B cell (primary cell): ENCODE results near the gene ARAP2. TPM values are rescaled to one million over a fixed set of nuclear protein-coding genes. Genes with fewer than 3 reads are reported as not detected.

Experiments used
- ATAC-seq: fragments of 200-7000 bp; cut with Tn5 transposase; one replicate; pipeline ENCODE4 v1.10.0; 2021; ENCODE audit warnings: low read depth, mild to moderate bottlenecking, moderate number of reproducible peaks, moderate library complexity
- CTCF ChIA-PET: fragments of 350-600 bp; sonication (Branson Sonifier 250); formaldehyde crosslinking; loops from one replicate; lab custom pipeline; 2021; ENCODE audit warnings: antibody characterized with exemption, inconsistent platforms; lab: Charles Lee
- POLR2A ChIA-PET: fragments of 350-600 bp; sonication (Branson Sonifier 250); formaldehyde crosslinking; loops from one replicate; lab custom pipeline; 2021; ENCODE audit warnings: antibody characterized with exemption; lab: Charles Lee
- DNase-seq: peaks from one replicate; pipeline ENCODE4 v3.0.0; 2013
- H2AFZ ChIP-seq: 2 replicates; pipeline ENCODE4 v1.6.1; 2012; ENCODE audit warnings: mild to moderate bottlenecking, low read depth, low read length; ENCODE audit not compliant: insufficient read depth, poor library complexity, severe bottlenecking
- H3K27ac ChIP-seq, 2 donors: 1 replicate in 1 of 2; 2 replicates in 1 of 2; pipeline ENCODE4 v1.5.1; 2012 to 2013; ENCODE audit warnings: low read length in 2 of 2, mild to moderate bottlenecking in 2 of 2, moderate library complexity in 1 of 2
- H3K27me3 ChIP-seq, 4 experiments: fragments of 200-600 bp in 1 of 4; sonication (generic) in 1 of 4; replicated peaks in 1 of 4; 1 replicate in 2 of 4; 2 replicates in 2 of 4; pipeline versions ENCODE4 v1.6.1 to v1.7.0; 2013 to 2016; ENCODE audit warnings: low read length in 3 of 4, mild to moderate bottlenecking in 2 of 4, mixed read lengths in 1 of 4, moderate library complexity in 1 of 4; ENCODE audit not compliant: insufficient read depth in 4 of 4, control insufficient read depth in 3 of 4; ENCODE audit errors: control extremely low read depth in 1 of 4
- H3K36me3 ChIP-seq, 2 experiments: replicated peaks in 1 of 2; 1 replicate in 1 of 2; 2 replicates in 1 of 2; pipeline versions ENCODE4 v1.6.1 to v1.7.1; 2013; ENCODE audit warnings: low read length in 1 of 2; ENCODE audit not compliant: insufficient read depth in 2 of 2, control insufficient read depth in 1 of 2; ENCODE audit errors: control extremely low read depth in 1 of 2, extremely low read depth in 1 of 2
- H3K4me1 ChIP-seq, 2 donors: fragments of 200-600 bp in 1 of 2; sonication (generic) in 1 of 2; 1 replicate in 1 of 2; 2 replicates in 1 of 2; pipeline versions ENCODE4 v1.5.1 to v1.6.1; 2013 to 2017; ENCODE audit warnings: low read length in 2 of 2; ENCODE audit not compliant: control insufficient read depth in 2 of 2, insufficient read depth in 2 of 2
- H3K4me2 ChIP-seq: replicated peaks from 2 replicates; pipeline ENCODE3; 2012; ENCODE audit warnings: mild to moderate bottlenecking, low read depth, low read length; ENCODE audit not compliant: poor library complexity, severe bottlenecking
- H3K4me3 ChIP-seq, 5 experiments: fragments of 200-600 bp in 1 of 5; sonication (generic) in 1 of 5; 1 replicate in 3 of 5; 2 replicates in 2 of 5; pipeline versions ENCODE4 v1.5.1 to v1.7.0; 2011 to 2016; ENCODE audit warnings: low read length in 4 of 5, mild to moderate bottlenecking in 4 of 5, low read depth in 2 of 5, control low read depth in 1 of 5, moderate library complexity in 1 of 5; ENCODE audit not compliant: insufficient read depth in 1 of 5; ENCODE audit errors: control extremely low read depth in 1 of 5, extremely low read depth in 1 of 5
- H3K79me2 ChIP-seq: fragments of 200-600 bp; sonication (generic); one replicate; pipeline ENCODE4 v1.6.0; 2016; ENCODE audit warnings: low read length; ENCODE audit not compliant: control insufficient read depth, insufficient read depth
- H3K9ac ChIP-seq: fragments of 200-600 bp; sonication (generic); 2 replicates; pipeline ENCODE4 v1.6.1; 2017; ENCODE audit warnings: mild to moderate bottlenecking, low read length, moderate library complexity
- H3K9me3 ChIP-seq, 3 donors: one replicate each; pipeline versions ENCODE4 v1.6.1 to v1.7.1; 2013; ENCODE audit warnings: low read length in 2 of 3; ENCODE audit not compliant: control insufficient read depth in 2 of 3, insufficient read depth in 1 of 3; ENCODE audit errors: control extremely low read depth in 1 of 3
- H4K20me1 ChIP-seq: 2 replicates; pipeline ENCODE4 v1.6.0; 2012; ENCODE audit warnings: mild to moderate bottlenecking, low read length; ENCODE audit not compliant: insufficient read depth, control insufficient read depth, poor library complexity, severe bottlenecking
- H3K27ac Mint-ChIP-seq: one replicate; pipeline ENCODE4 v1.8.0; 2021; ENCODE audit warnings: mixed read lengths
- H3K27me3 Mint-ChIP-seq: one replicate; pipeline ENCODE4 v1.8.0; 2021; ENCODE audit warnings: mixed read lengths
- H3K4me1 Mint-ChIP-seq: one replicate; pipeline ENCODE4 v1.8.0; 2021; ENCODE audit warnings: mixed read lengths
- H3K4me3 Mint-ChIP-seq: one replicate; pipeline ENCODE4 v1.8.0; 2021; ENCODE audit warnings: mixed read lengths
- H3K9me3 Mint-ChIP-seq: one replicate; pipeline ENCODE4 v1.8.0; 2022; ENCODE audit warnings: mixed read lengths; ENCODE audit not compliant: insufficient read depth
- EZH2 ChIP-seq: IDR thresholded peaks from 2 replicates; pipeline ENCODE4 v1.6.1; 2012; ENCODE audit warnings: borderline replicate concordance, low read depth, mild to moderate bottlenecking, moderate library complexity, low read length; ENCODE audit not compliant: insufficient read depth, poor library complexity, severe bottlenecking
- WGBS: methylation state at CpG from one replicate; pipeline ENCODE4 v1.1.5; 2013; ENCODE audit warnings: missing lambda C conversion rate; ENCODE audit not compliant: insufficient coverage; 5-methylcytosine and 5-hydroxymethylcytosine counted together
- intact Hi-C: fragments of 100-400 bp; cut with micrococcal nuclease; formaldehyde crosslinking; loops from one replicate; pipeline ENCODE4 v1.10.0; 2022
- polyA plus RNA-seq: library from polyadenylated mRNA; depleted of rRNA; stranded (reverse); fragments of >200 nt; gene quantifications from 2 replicates; pipeline ENCODE4 v1.2.3, GENCODE V29; 2012
- total RNA-seq, 2 donors: library from RNA; stranded (reverse); fragments of 120-200 nt in 1 of 2; gene quantifications; 1 replicate in 1 of 2; 2 replicates in 1 of 2; pipeline versions ENCODE4 v1.2.3 to v1.2.4, GENCODE V29; 2013 to 2022
- TF ChIP-seq, protein P1 (sequence below): fragments of 200-600 bp; IDR thresholded peaks from one replicate; pipeline ENCODE4 v1.8.0; 2022; ENCODE audit warnings: antibody characterized with exemption, mild to moderate bottlenecking

Gene ARAP2
- total and polyA plus RNA-seq, 2 donors (not counting 1 experiment from before 2014, with no cell fraction given): 13.2 to 88.0 TPM

DNA sequence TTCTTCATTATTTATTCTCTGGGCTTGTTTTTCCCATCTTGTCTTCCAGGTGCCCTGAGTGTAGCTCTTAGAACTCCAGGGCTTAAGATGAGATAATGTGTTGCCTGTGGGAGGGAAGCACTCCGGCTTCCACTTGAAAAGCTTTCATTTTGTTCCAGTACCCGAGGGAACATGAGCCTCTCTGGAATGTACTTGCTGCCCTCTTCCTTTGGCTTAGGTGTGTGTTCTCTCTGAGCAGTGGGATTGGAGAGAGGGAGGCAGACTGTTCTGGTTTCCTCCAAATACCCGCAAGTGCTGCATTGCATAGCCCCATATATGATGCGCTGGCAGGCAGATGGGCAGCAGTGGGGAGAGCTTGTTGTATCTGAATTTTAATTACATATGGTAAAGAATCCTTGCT lies 36.2 kb upstream of the ARAP2 start:
- 67% methylated on average over 2 of the region's 4 CpGs for WGBS
- ATAC-seq (no peak), DNase-seq (no peak)
- Mint-ChIP-seq H3K4me1 (no peaks in the 10 kb centered on the region), H3K4me3 (no peak overlapping the region), H3K9me3 (peaks cover 2% of the 10 kb centered on the region), H3K27me3 (no peaks in the 10 kb centered on the region), H3K27ac (no peak overlapping the region)
- Histone ChIP-seq H3K4me1 (no peaks in the 10 kb centered on the region), H2AFZ (no peak overlapping the region), H3K79me2 (no peaks in the 10 kb centered on the region), H3K9ac (no peak overlapping the region), H3K4me2 (no peak overlapping the region), H3K27me3 (peaks cover 0 to 4% (median 0%) of the 10 kb centered on the region in 4 experiments), H3K4me3 (no peak overlapping the region), H4K20me1 (no peaks in the 10 kb centered on the region), H3K36me3 (no peaks in the 10 kb centered on the region), H3K9me3 (no peaks in the 10 kb centered on the region), H3K27ac (no peak overlapping the region)
- ChIA-PET CTCF (no interaction called here), POLR2A (no interaction called here)
- intact Hi-C loops: no loop called here
- no peak for TF ChIP-seq EZH2
- TF ChIP-seq, protein P1, sequence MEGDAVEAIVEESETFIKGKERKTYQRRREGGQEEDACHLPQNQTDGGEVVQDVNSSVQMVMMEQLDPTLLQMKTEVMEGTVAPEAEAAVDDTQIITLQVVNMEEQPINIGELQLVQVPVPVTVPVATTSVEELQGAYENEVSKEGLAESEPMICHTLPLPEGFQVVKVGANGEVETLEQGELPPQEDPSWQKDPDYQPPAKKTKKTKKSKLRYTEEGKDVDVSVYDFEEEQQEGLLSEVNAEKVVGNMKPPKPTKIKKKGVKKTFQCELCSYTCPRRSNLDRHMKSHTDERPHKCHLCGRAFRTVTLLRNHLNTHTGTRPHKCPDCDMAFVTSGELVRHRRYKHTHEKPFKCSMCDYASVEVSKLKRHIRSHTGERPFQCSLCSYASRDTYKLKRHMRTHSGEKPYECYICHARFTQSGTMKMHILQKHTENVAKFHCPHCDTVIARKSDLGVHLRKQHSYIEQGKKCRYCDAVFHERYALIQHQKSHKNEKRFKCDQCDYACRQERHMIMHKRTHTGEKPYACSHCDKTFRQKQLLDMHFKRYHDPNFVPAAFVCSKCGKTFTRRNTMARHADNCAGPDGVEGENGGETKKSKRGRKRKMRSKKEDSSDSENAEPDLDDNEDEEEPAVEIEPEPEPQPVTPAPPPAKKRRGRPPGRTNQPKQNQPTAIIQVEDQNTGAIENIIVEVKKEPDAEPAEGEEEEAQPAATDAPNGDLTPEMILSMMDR: no peak

DNA sequence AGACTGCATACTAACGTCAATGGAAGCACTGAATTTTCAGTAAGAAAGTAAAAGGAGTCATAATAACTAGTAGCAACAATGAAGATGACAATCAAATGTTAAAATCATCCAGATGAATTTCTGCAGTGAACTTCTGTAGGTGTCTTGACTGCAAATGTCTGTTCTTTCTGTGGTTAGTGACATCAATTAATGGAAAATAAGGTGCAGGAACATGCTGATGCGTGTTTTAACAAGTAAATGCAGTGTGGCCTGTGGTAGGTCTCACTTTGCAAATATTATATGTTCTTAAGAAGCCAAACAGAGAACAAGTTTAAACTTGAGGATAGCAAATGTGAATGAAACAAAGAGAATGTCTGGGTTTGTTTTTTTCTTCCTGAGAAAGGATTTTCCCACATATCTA lies 34.5 kb upstream of the ARAP2 start:
- POLR2A ChIA-PET: no interaction called here
- CTCF ChIA-PET: no interaction called here
- H3K4me1 ChIP-seq: no peaks in the 10 kb centered on the region
- DNase-seq (no peak), ATAC-seq (no peak)
- peaks cover 2% of the 10 kb centered on the region for H3K9me3 Mint-ChIP-seq
- TF ChIP-seq, protein P1: no peak
- no peak for TF ChIP-seq EZH2
- no peak overlapping the region for H2AFZ ChIP-seq
- peaks cover 0 to 4% (median 0%) of the 10 kb centered on the region in 4 experiments for H3K27me3 ChIP-seq
- intact Hi-C loops: no loop called here
- no peaks in the 10 kb centered on the region for H3K9me3 ChIP-seq
- no peak overlapping the region for H3K4me2 ChIP-seq
- H3K27ac ChIP-seq: no peak overlapping the region
- no peaks in the 10 kb centered on the region for H3K36me3 ChIP-seq
- H3K79me2 ChIP-seq: no peaks in the 10 kb centered on the region
- no peak overlapping the region for H3K4me3 Mint-ChIP-seq
- no peak overlapping the region for H3K27ac Mint-ChIP-seq
- H3K9ac ChIP-seq: no peak overlapping the region
- H3K27me3 Mint-ChIP-seq: no peaks in the 10 kb centered on the region
- H3K4me3 ChIP-seq: no peak overlapping the region
- WGBS: no CpG with 5 or more reads among the region's 2 CpGs
- H3K4me1 Mint-ChIP-seq: no peaks in the 10 kb centered on the region
- no peaks in the 10 kb centered on the region for H4K20me1 ChIP-seq
